SK-N-SH treated with all-trans-retinoic acid at 6 μM for 48 hours (cell line): ENCODE measurements around the gene METAP1D.
A peak's percentile ranks its signal among the peaks of the same experiment; 100 is the strongest.

Source experiments
- ATAC-seq: fragments of 200-7000 bp; cut with Tn5 transposase; 3 replicates; pipeline ENCODE4 v1.9.1; 2020; ENCODE audit warnings: mild to moderate bottlenecking, moderate library complexity
- ARNTL ChIP-seq: fragments of 450-650 bp; formaldehyde crosslinking; IDR thresholded peaks from 2 replicates; pipeline ENCODE4 v1.5.0; 2020; ENCODE audit warnings: low read depth, mild to moderate bottlenecking, moderate library complexity, borderline replicate concordance
- BACH2 ChIP-seq: fragments of 250-450 bp; sonication (Bioruptor Pico); IDR thresholded peaks from 2 replicates; pipeline ENCODE4 v1.9.0; 2021; ENCODE audit warnings: mild to moderate bottlenecking, borderline replicate concordance
- CREB5 ChIP-seq: fragments of 250-450 bp; sonication (Bioruptor Pico); IDR thresholded peaks from 2 replicates; pipeline ENCODE4 v1.5.1; 2020; ENCODE audit warnings: low read depth, mild to moderate bottlenecking, moderate library complexity
- CSDC2 ChIP-seq: fragments of 250-450 bp; sonication (Bioruptor Pico); IDR thresholded peaks from 2 replicates; pipeline ENCODE4 v1.5.0; 2020; ENCODE audit warnings: mild to moderate bottlenecking, moderate library complexity
- CSRNP3 ChIP-seq: fragments of 250-450 bp; sonication (Bioruptor Pico); IDR thresholded peaks from 2 replicates; pipeline ENCODE4 v1.5.1; 2021; ENCODE audit warnings: mild to moderate bottlenecking, moderate library complexity
- ESRRG ChIP-seq: fragments of 250-450 bp; sonication (Bioruptor Pico); IDR thresholded peaks from 2 replicates; pipeline ENCODE4 v1.6.1; 2021; ENCODE audit warnings: mild to moderate bottlenecking
- GLIS3 ChIP-seq: fragments of 250-450 bp; sonication (Bioruptor Pico); IDR thresholded peaks from 2 replicates; pipeline ENCODE4 v1.5.0; 2020; ENCODE audit warnings: mild to moderate bottlenecking, moderate library complexity
- ISL1 ChIP-seq: fragments of 250-450 bp; sonication (Bioruptor Pico); IDR thresholded peaks from 2 replicates; pipeline ENCODE4 v2.1.2; 2022; ENCODE audit warnings: mild to moderate bottlenecking, moderate library complexity
- OSR1 ChIP-seq: fragments of 250-450 bp; sonication (Bioruptor Pico); IDR thresholded peaks from 2 replicates; pipeline ENCODE4 v1.8.0; 2022; ENCODE audit warnings: moderate library complexity, mild to moderate bottlenecking, inconsistent platforms
- PATZ1 ChIP-seq: fragments of 250-450 bp; sonication (Bioruptor Pico); IDR thresholded peaks from 2 replicates; pipeline ENCODE4 v1.8.0; 2020; ENCODE audit warnings: mild to moderate bottlenecking, moderate library complexity, borderline replicate concordance
- PPARA ChIP-seq: fragments of 250-450 bp; sonication (Bioruptor Pico); IDR thresholded peaks from 2 replicates; pipeline ENCODE4 v1.5.0; 2020; ENCODE audit warnings: mild to moderate bottlenecking, borderline replicate concordance
- RARB ChIP-seq: fragments of 250-450 bp; sonication (Bioruptor Pico); IDR thresholded peaks from 2 replicates; pipeline ENCODE4 v1.8.0; 2021; ENCODE audit warnings: mild to moderate bottlenecking, moderate library complexity
- SNAI2 ChIP-seq: fragments of 250-450 bp; sonication (Bioruptor Pico); IDR thresholded peaks from 2 replicates; pipeline ENCODE4 v1.5.0; 2020; ENCODE audit warnings: mild to moderate bottlenecking, moderate library complexity
- TCF4 ChIP-seq: fragments of 250-450 bp; sonication (Bioruptor Pico); IDR thresholded peaks from 2 replicates; pipeline ENCODE4 v1.8.0; 2021; ENCODE audit warnings: mild to moderate bottlenecking, moderate library complexity, borderline replicate concordance
- TOX ChIP-seq: fragments of 250-450 bp; sonication (Bioruptor Pico); IDR thresholded peaks from 2 replicates; pipeline ENCODE4 v1.8.0; 2021; ENCODE audit warnings: mild to moderate bottlenecking, moderate library complexity, borderline replicate concordance
- ZC3H10 ChIP-seq: fragments of 250-450 bp; sonication (Bioruptor Pico); IDR thresholded peaks from 2 replicates; pipeline ENCODE4 v1.5.1; 2021; ENCODE audit warnings: mild to moderate bottlenecking, moderate library complexity
- ZFP3 ChIP-seq: fragments of 250-450 bp; sonication (Bioruptor Pico); IDR thresholded peaks from 2 replicates; pipeline ENCODE4 v1.5.0; 2020; ENCODE audit warnings: mild to moderate bottlenecking, moderate library complexity
- ZFP30 ChIP-seq: fragments of 450-650 bp; formaldehyde crosslinking; IDR thresholded peaks from 2 replicates; pipeline ENCODE4 v1.5.0; 2022; ENCODE audit warnings: mild to moderate bottlenecking, moderate library complexity
- ZNF565 ChIP-seq: fragments of 450-650 bp; formaldehyde crosslinking; conservative IDR thresholded peaks from 2 replicates; pipeline ENCODE4 v1.5.0; 2020; ENCODE audit warnings: low read depth, mild to moderate bottlenecking, moderate library complexity
- ZNF70 ChIP-seq: fragments of 450-650 bp; formaldehyde crosslinking; IDR thresholded peaks from 2 replicates; pipeline ENCODE4 v1.5.0; 2020; ENCODE audit warnings: mild to moderate bottlenecking, moderate library complexity
- ZNF8 ChIP-seq: fragments of 450-650 bp; formaldehyde crosslinking; IDR thresholded peaks from 2 replicates; pipeline ENCODE4 v1.5.0; 2020; ENCODE audit warnings: mild to moderate bottlenecking, moderate library complexity
- TF ChIP-seq, protein P1 (sequence below): fragments of 250-450 bp; sonication (Bioruptor Pico); IDR thresholded peaks from 2 replicates; pipeline ENCODE4 v1.5.0; 2020; ENCODE audit warnings: mild to moderate bottlenecking, moderate library complexity

METAP1D gene

GRCh38 chr2:172050479-172051125 lies 50.8 kb downstream of the METAP1D start:
- peak; percentile 42; the same call in 2 of the 3 replicates for ATAC-seq
- TF ChIP-seq TOX = no peak
- TF ChIP-seq ESRRG (CRISPR knock-in tag) = no peak
- TF ChIP-seq CSDC2 = no peak
- TF ChIP-seq ISL1 = no peak
- no peak for TF ChIP-seq ARNTL
- TF ChIP-seq PATZ1 (CRISPR knock-in tag) = no peak
- no peak for TF ChIP-seq ZNF565 (CRISPR knock-in tag)
- TF ChIP-seq SNAI2 (CRISPR knock-in tag) = no peak
- TF ChIP-seq ZFP30 (CRISPR knock-in tag) = no peak
- TF ChIP-seq ZNF70 (CRISPR knock-in tag) = no peak
- TF ChIP-seq ZFP3 = no peak

- ATAC-seq = no peak
- no peak for TF ChIP-seq ZNF70 (CRISPR knock-in tag)
- no peak for TF ChIP-seq PPARA
- TF ChIP-seq ZC3H10 (CRISPR knock-in tag) = no peak
- TF ChIP-seq PATZ1 (CRISPR knock-in tag) = no peak
- no peak for TF ChIP-seq ESRRG (CRISPR knock-in tag)
- no peak for TF ChIP-seq TOX
- TF ChIP-seq TCF4 = no peak
- TF ChIP-seq OSR1 (CRISPR knock-in tag) = no peak
- TF ChIP-seq GLIS3 = no peak
- TF ChIP-seq, protein P1, sequence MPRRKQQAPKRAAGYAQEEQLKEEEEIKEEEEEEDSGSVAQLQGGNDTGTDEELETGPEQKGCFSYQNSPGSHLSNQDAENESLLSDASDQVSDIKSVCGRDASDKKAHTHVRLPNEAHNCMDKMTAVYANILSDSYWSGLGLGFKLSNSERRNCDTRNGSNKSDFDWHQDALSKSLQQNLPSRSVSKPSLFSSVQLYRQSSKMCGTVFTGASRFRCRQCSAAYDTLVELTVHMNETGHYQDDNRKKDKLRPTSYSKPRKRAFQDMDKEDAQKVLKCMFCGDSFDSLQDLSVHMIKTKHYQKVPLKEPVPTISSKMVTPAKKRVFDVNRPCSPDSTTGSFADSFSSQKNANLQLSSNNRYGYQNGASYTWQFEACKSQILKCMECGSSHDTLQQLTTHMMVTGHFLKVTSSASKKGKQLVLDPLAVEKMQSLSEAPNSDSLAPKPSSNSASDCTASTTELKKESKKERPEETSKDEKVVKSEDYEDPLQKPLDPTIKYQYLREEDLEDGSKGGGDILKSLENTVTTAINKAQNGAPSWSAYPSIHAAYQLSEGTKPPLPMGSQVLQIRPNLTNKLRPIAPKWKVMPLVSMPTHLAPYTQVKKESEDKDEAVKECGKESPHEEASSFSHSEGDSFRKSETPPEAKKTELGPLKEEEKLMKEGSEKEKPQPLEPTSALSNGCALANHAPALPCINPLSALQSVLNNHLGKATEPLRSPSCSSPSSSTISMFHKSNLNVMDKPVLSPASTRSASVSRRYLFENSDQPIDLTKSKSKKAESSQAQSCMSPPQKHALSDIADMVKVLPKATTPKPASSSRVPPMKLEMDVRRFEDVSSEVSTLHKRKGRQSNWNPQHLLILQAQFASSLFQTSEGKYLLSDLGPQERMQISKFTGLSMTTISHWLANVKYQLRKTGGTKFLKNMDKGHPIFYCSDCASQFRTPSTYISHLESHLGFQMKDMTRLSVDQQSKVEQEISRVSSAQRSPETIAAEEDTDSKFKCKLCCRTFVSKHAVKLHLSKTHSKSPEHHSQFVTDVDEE = no peak
These were observed 52.5 kb downstream of the METAP1D start for GRCh38 chr2:172052000-172052983.

DNA sequence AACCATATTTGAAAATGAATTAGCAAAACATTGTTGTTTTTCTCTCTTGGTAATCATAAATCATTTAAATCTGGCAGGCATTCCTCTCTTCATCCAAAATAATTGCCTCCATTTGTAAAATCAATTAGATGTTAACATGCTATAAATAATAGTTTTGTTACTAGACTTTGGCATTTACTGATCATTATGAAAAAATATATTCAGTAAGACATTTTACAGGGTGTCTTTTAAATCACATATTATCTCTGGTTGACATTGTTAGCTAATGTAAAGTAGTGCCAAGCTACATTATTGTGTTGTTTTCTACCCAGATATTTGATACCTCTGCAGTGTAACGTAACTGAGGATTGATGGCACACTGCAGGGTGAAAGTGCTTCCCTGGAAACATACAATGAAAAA lies 53.7 kb downstream of the METAP1D start:
- ATAC-seq = no peak
- TF ChIP-seq CREB5 (CRISPR knock-in tag) = no peak
- no peak for TF ChIP-seq ZFP3
- no peak for TF ChIP-seq RARB (CRISPR knock-in tag)
- no peak for TF ChIP-seq ISL1
- TF ChIP-seq CSRNP3 (CRISPR knock-in tag) = no peak
- TF ChIP-seq SNAI2 (CRISPR knock-in tag) = no peak
- no peak for TF ChIP-seq ZNF8 (CRISPR knock-in tag)
- TF ChIP-seq ZNF565 (CRISPR knock-in tag) = no peak
- no peak for TF ChIP-seq TCF4
- no peak for TF ChIP-seq BACH2 (CRISPR knock-in tag)
